IMR-90 (cell line): ENCODE data around the gene ZGRF1. TPM values are rescaled to one million over a fixed set of nuclear protein-coding genes. Genes with fewer than 3 reads are reported as not detected.
A peak's percentile ranks its signal among the peaks of the same experiment; 100 is the strongest.

Experiments
- BHLHE40 ChIP-seq: fragments of 150-350 bp; IDR thresholded peaks from 2 replicates; pipeline ENCODE4 v1.6.1; 2016; ENCODE audit warnings: mild to moderate bottlenecking, low read depth, low read length
- CEBPB ChIP-seq: IDR thresholded peaks from 2 replicates; pipeline ENCODE4 v1.6.1; 2012; ENCODE audit warnings: low read depth, low read length, improper control_type of control experiment
- CHD1 ChIP-seq: IDR thresholded peaks from 2 replicates; pipeline ENCODE4 v1.6.1; 2012; ENCODE audit warnings: low read depth, low read length, improper control_type of control experiment
- ELK1 ChIP-seq: fragments of 150-350 bp; IDR thresholded peaks from 2 replicates; pipeline ENCODE4 v1.6.1; 2016; ENCODE audit warnings: low read depth, mild to moderate bottlenecking, low read length, moderate library complexity, borderline replicate concordance
- MAFK ChIP-seq: IDR thresholded peaks from 2 replicates; pipeline ENCODE4 v1.6.1; 2012; ENCODE audit warnings: low read depth, low read length, improper control_type of control experiment
- MAZ ChIP-seq: IDR thresholded peaks from 2 replicates; pipeline ENCODE4 v1.6.1; 2012; ENCODE audit warnings: low read depth, mild to moderate bottlenecking, low read length, improper control_type of control experiment, moderate library complexity, borderline replicate concordance
- RAD21 ChIP-seq: IDR thresholded peaks from 2 replicates; pipeline ENCODE4 v1.6.1; 2012; ENCODE audit warnings: low read length, improper control_type of control experiment
- RCOR1 ChIP-seq: IDR thresholded peaks from 2 replicates; pipeline ENCODE4 v1.6.1; 2012; ENCODE audit warnings: mild to moderate bottlenecking, low read length, improper control_type of control experiment; ENCODE audit not compliant: insufficient replicate concordance
- SMC3 ChIP-seq: fragments of 150-350 bp; IDR thresholded peaks from 2 replicates; pipeline ENCODE4 v1.6.1; 2016; ENCODE audit warnings: low read depth, mild to moderate bottlenecking, antibody characterized with exemption, low read length, moderate library complexity
- polyA plus RNA-seq, 3 experiments: library from polyadenylated mRNA; depleted of rRNA; stranded (reverse); fragments of >200 nt; gene quantifications; 2 replicates each; pipeline ENCODE4 v1.2.3, GENCODE V29; 2012; ENCODE audit warnings: low replicate concordance in 1 of 3
- total RNA-seq: library from RNA; depleted of rRNA; stranded (reverse); fragments of >200 nt; gene quantifications from 2 replicates; pipeline ENCODE4 v1.2.3, GENCODE V29; 2012
- TF ChIP-seq, protein P1 (sequence below): conservative IDR thresholded peaks from 2 replicates; pipeline ENCODE4 v1.5.1; 2012; ENCODE audit warnings: mild to moderate bottlenecking, low read depth, low read length, improper control_type of control experiment

The ZGRF1 gene
- total and polyA plus RNA-seq, 2 of the 4 experiments (the other 2 are of a cell fraction) = 2.8 to 5.6 TPM

DNA sequence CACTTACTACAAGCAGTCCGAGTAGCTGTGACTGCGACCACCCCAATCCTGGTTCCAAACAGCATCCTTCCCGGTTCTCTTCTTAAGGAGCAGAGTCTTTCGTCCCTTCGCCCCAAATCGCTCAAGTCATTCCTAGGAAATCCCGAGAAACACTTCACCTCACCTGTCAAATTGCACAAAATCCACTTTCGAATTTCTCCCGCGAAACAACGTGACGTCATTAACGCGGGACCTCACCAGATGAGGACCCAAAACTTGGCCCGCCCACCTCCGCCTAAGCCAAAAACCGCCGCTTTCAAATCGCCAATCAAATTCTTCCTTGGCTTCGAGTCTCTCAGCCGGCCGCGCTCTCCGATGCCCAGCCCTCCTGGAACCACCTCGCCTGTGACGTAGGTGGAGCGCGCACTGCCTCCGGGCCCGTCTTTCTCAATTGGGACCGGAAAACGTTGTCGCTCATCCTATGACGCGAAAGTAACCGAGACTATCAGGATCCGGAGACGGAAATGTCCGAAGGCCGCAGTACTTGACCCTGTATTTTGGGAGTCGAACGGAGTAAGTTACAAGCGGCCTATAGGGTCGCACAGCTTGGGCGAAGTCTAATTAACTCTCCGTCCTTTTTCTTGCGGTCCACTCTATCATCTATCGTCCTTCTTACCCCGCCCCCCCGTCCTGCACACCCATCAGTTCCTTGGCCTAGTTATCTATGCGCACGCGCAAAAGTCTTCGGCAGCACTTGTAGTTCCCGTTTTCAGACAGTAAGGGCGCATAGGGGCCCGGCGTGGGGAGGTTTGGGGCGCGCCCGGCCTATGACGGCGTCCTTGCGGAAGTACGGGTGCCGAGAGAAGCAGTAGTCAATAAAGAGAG is at the start of gene ZGRF1, which contains the start of gene LARP7 (continued):
- TF ChIP-seq, protein P1, sequence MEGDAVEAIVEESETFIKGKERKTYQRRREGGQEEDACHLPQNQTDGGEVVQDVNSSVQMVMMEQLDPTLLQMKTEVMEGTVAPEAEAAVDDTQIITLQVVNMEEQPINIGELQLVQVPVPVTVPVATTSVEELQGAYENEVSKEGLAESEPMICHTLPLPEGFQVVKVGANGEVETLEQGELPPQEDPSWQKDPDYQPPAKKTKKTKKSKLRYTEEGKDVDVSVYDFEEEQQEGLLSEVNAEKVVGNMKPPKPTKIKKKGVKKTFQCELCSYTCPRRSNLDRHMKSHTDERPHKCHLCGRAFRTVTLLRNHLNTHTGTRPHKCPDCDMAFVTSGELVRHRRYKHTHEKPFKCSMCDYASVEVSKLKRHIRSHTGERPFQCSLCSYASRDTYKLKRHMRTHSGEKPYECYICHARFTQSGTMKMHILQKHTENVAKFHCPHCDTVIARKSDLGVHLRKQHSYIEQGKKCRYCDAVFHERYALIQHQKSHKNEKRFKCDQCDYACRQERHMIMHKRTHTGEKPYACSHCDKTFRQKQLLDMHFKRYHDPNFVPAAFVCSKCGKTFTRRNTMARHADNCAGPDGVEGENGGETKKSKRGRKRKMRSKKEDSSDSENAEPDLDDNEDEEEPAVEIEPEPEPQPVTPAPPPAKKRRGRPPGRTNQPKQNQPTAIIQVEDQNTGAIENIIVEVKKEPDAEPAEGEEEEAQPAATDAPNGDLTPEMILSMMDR = peak; percentile 96
- TF ChIP-seq MAFK = no peak
- TF ChIP-seq ELK1 = no peak
- TF ChIP-seq CHD1 = no peak
- peak; percentile 85 for TF ChIP-seq MAZ
- TF ChIP-seq RAD21 = 0 out of 2 replicates have a peak, but pooled peaks have one; percentile 20
- TF ChIP-seq SMC3 = no peak
- no peak for TF ChIP-seq RCOR1
- TF ChIP-seq CEBPB = peak; percentile 87
- no peak for TF ChIP-seq BHLHE40
